ENCODE measurements around the gene UNC13A. TPM values are rescaled to one million over a fixed set of nuclear protein-coding genes. Genes with fewer than 3 reads are reported as not detected.

UNC13A gene
- polyA plus RNA-seq, 5 donors, result 0.62 to 0.86 (median 0.73) TPM

GRCh38 chr19:17671906-17672305 is 16.2 kb downstream of the UNC13A start:
- no peak for DNase-seq

- no peak for DNase-seq
Observed at GRCh38 chr19:17669419-17669818, 18.7 kb downstream of the UNC13A start.

DNA sequence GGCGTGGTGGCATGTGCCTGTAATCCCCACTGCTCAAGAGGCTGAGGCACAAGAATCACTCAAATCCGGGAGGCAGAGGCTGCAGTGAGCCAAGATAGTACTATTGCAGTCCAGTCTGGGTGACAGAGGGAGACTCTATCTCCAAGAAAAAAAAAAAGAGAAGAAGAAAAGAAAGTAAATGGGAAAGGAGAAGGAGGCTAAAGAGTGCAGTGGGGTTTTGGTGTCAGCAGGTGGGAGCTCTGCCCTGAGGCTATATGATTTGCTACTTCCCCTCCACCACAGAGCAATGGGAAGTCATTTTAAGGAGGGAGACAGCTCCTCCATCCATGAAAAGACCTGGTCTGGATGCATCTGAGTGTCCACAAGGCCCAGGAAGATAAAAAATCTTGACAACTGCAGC is 23.1 kb downstream of the UNC13A start:
- no peak for DNase-seq

DNA sequence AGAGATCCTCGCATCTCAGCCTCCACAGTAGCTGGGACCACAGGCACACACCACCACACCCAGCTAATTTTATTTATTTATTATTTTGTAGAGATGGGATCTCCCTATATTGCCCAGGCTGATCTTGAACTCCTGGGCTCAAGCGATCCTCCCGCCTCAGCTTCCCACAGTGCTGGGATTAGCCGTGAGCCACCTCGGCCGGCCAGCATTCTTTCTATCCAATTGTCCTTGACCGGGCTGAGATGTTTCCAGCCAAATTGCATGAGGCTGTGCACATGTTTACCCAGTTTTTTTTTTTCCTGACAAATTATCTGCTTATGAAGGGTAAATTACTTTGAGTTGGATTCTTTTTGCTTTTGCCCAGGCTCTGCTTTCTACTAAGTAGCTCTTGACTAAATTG is 28.2 kb downstream of the UNC13A start:
- DNase-seq, result no peak

DNA sequence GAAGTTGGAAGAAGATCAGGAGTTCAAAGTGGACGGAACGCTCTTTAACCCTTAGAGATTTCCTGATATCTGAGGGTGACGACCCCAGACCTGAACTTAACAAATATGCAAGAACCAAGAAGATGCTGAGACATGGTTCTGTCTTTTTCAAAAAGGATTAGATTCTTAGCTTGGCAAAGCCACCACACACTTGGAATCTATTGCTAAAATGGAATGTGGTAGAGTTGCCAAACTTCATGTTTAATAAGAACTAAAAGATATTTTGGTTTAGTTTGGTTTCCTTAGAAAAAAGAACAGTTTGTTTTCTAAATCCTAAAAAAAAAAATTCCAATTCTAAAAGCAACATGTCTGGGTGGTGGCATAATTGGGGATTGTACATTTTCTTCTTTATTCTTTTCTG is 29.5 kb downstream of the UNC13A start:
- no peak for DNase-seq

- no peak for DNase-seq
Observed at GRCh38 chr19:17658240-17658639, 29.9 kb downstream of the UNC13A start.

- no peak for DNase-seq
Observed at GRCh38 chr19:17656970-17657369, 31.2 kb downstream of the UNC13A start.

DNA sequence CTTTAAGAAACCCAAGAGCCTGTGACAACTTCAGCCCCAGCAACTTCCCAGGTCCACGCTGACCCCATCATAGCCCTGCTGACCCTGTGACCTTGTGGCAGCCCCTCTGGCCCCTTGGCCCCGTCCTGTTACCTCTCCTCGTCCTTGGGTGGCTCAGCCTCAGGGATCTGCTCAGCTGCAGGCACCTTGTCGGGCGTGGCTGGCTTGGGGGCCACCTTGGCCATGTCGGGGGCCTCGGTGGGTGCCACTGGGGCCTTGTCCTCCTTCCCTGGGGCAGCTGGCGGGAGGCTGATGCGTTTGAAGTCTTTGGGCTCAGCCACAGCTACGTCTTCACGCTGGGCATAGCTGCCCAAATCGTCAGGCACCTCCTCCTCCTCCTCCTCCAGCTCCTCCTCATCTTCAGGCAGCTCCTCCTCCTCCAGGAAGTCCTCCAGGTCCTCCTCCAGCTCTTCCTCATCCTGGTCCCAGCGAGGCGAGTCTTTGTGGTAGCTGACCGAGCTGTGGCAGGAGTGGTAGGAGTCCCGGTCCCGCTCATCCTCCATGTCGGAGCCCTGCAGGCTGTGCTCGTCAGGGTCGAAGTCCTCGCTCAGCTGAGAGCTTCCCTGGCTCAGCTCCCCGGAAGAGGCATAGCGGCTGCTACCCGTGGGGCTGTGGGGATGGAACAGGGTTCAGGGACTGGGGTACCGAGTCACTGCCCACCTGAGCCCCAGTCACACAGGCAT is 32.2 kb downstream of the UNC13A start:
- DNase-seq, result no peak

DNA sequence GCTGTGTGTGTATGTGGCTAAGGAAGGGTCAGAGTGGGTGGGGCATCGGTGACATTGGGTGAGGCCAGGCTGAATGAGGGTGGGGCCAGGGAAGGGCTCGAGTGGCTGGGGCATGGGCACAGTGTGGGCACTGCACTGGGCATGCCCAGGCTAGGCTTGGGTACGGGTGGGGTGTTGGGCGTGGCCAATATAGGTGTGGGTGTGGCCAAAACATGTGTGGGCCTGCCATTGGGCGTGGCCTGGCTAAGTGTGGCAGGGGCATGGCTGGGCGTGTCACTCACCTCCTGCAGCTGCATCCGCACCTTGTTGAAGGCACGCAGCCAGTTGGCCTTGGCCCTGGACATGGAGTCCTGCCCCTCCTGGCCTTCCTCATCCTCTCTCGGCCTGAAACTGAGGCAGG is 33.2 kb downstream of the UNC13A start:
- no peak for DNase-seq

DNA sequence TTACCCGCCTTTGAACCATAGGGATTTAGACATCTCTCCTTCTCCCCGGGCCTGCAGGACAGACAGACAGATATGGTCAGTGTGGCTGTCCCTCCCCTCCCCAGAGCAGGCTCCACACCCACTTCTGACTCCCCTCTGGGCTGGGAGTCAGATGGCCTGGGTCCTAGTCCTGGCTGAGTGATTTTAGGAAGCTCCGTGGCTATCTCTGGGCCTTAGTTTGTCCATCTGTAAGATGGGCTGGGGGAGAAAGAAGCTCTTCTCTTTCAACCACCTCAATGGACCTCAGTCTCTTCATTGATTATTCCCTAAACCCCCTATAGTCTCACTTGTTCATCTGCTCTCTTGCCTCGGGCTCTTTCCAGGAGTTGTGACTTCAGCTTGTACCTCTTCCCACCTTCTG is 35.5 kb downstream of the UNC13A start:
- DNase-seq, result no peak

DNA sequence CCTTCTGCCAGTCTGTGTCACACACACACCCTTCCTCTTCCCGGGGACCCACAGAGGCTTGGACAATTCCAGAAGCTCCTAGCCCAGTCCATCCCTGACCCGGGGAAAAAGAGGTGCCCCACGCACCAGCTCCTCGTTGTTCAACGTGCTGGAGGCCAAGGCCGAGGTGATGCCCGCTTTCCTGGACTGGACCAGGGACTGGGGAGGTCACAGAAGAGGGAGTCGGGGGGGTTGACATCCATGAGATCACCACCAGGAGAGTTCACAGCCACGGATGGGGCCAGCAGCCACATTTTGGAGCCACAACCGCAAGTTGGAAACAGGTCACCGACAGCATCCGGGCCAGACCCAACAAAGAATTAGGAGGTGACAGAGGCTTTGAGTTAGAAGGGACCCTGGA is 39.4 kb downstream of the UNC13A start:
- no peak for DNase-seq

DNA sequence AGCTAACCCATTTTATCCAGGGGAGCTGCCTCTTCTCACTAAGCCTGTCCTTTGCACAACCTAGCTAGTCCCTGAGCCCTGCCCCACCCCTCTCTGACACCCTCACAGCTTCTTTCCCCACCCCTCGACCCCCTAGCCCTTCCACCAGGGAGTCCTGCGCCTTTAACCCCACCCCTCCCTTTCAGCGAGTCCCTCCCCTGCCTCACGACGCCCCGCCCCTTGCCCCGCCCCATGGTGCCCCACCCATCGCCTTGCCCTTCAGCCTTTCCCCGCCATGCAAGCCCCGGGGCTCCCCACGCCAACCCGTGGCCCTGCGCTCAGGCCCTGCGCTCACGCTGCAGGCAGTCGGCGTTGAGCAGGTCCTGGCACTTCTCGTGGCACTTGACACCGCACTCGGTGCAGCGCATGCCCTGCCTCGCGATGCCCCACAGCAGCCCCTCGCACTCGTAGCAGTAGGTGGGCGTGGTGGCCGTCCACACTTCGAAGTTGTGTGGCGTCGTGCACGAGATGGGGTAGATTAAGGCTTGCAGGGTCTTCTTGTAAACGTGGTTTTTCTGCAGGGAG is 40.0 kb downstream of the UNC13A start:
- no peak for DNase-seq

DNA sequence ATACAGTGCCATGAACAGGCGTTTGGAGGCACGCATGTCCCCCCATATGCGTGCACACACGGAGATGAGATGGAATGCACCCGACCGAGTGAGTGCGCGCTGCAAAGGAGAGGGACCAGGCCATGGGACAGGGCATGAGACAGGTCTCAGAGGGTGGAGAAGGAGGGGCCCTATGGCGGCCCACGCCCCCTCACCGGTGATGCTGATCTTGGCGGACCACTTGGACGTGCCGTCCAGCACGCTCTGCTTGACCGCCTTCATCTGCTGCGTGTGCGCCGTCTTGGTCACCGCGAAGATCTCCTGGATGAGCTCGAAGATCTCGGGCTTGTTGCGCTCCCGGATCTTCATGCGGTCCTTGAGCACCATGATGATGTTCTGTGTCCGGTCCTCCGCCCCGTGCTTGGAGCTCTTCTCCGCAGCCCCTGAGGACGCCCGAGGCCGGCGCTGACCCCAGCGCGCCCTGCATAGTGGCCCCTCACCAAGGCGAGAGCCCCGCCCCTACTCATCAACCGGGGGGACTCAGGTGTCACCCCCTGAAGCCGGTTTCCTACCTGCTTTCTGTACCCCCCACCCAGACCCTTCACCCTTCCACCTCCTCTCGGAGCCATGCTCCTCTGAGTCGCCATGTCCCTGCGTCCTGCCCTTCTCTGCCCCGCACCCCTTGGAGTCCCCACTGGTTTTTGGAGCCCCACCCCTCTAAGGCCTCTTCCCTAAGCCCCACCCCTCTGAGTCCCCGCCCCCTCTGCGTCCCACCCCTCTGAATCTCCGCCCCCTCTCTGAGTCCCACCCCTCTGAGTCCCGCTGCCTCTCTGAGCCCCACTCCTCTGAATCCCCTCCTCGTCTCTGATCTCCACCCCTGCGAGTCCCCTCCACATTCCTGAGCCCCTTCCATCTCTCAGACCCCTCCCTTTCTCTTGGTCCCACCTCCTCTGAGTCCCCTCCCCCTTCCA is 40.8 kb downstream of the UNC13A start:
- DNase-seq, result no peak

DNA sequence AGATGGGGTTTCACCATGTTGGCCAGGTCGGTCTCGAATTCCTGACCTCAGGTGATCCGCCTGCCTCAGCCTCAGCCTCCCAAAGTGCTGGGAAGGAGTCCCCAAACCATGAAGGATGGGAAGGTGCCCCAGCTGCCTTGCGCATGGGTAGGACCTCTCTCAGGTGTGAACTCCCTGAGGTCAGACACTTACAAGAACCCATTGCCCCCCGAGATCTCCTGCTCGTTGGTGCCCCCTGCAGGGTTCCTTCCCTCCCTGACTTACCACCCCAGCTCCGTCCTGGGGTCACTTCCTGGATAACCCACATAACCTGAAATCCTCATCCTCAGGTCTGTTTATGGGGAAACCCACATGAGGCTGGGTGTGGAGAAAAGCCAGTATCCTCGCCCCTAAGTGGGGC is 41.7 kb downstream of the UNC13A start:
- no peak for DNase-seq

GRCh38 chr19:17645339-17645963 is 42.7 kb downstream of the UNC13A start:
- no peak for DNase-seq

- DNase-seq, result no peak
Observed at GRCh38 chr19:17642656-17643055, 45.5 kb downstream of the UNC13A start.

DNA sequence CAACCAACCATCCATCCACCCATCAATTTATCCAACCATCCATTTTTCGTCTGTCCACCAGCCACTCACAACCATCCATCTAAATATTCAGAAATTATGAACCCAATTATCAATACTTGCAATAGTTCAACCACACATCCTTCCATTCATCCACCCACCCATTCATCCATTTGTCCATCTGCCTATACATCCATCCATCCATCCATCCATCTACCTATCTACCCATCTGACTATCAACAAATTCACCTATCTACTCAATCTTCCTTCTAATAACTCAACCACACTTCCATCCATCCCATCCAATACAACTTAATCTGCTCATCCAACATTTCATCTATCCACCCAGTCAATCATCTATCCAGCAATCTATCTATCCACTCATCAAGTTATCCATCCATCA is 46.3 kb downstream of the UNC13A start:
- no peak for DNase-seq

DNA sequence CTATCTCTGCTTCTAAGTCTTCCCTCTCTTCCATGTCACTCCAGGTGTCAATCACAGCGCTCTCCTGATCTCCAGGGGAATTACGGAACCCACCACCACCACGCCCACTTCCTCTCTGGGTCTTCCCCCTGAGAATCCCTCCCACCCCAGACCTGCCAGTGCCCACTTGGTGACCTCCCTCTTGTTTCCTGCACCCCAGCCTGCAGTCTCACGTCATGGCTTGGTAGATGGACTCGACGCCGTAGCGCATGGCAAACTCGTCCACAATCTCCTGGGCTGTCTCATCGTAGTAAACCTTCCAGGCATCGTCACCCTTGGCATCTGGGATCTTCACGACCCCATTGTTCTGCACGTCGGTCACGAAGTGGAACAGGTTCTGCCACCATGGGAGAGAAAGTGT is 47.0 kb downstream of the UNC13A start:
- no peak for DNase-seq

- DNase-seq, result no peak
Observed at GRCh38 chr19:17633700-17634099, 54.5 kb downstream of the UNC13A start.

DNA sequence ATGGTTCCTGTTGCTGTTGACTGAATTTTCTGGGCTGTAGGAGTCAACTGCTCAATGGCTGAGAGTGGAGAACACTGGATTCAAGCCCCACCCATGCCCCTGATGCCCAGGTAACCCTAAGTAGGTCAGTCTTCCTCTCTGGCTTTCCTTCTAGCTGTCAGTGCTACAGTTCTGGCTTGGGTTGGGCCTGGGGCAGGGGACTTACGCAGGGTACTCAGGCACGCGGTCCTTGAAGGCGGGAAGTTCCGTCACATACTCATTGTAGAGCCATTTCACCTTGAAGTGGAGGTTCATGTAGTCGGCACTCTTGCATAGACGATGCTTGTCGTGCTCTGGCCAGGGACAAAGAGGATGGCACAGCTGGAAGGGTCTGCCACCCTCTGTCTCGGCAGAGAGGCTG is 55.6 kb downstream of the UNC13A start:
- DNase-seq, result no peak

GRCh38 chr19:17629760-17630159 is 58.4 kb downstream of the UNC13A start:
- DNase-seq, result no peak

GRCh38 chr19:17627921-17628320 is 60.2 kb downstream of the UNC13A start:
- no peak for DNase-seq

All from right lung (tissue), 5 donors.